ENCODE measurements around the gene ADAM12. TPM values are rescaled to one million over a fixed set of nuclear protein-coding genes. Genes with fewer than 3 reads are reported as not detected.

The ADAM12 gene
- total RNA-seq, 1 experiment from 2014 or later = not detected

GRCh38 chr10:126156012-126156411, 232.3 kb downstream of the ADAM12 start:
- CTCF ChIA-PET = no interaction called here
- no peak for DNase-seq
- Mint-ChIP-seq H3K36me3 (ENCODE audit: insufficient read depth, unreplicated experiment) (no peaks in the 10 kb centered on the region), H3K27me3 (ENCODE audit: unreplicated experiment) (peaks cover 57% of the 10 kb centered on the region), H3K27ac (ENCODE audit: unreplicated experiment) (no peak overlapping the region), H3K4me1 (ENCODE audit: low read depth, unreplicated experiment) (no peaks in the 10 kb centered on the region), H3K9me3 (ENCODE audit: low read depth, unreplicated experiment) (peaks cover 2% of the 10 kb centered on the region), H3K4me3 (ENCODE audit: low read depth, unreplicated experiment) (no peak overlapping the region)
- no TSS peak for BruUV-seq (replicated peaks)
- intact Hi-C loops (cut with micrococcal nuclease; ENCODE audit: unreplicated experiment) = no loop called here
- TF ChIP-seq CTCF (IDR thresholded peaks at IDR 0.05; ENCODE audit: unreplicated experiment) = no peak

- no TSS peak for BruUV-seq (replicated peaks)
- Mint-ChIP-seq H3K27ac (ENCODE audit: unreplicated experiment) (no peak overlapping the region), H3K27me3 (ENCODE audit: unreplicated experiment) (peaks cover 52% of the 10 kb centered on the region), H3K4me3 (ENCODE audit: low read depth, unreplicated experiment) (no peak overlapping the region), H3K36me3 (ENCODE audit: insufficient read depth, unreplicated experiment) (no peaks in the 10 kb centered on the region), H3K4me1 (ENCODE audit: low read depth, unreplicated experiment) (no peaks in the 10 kb centered on the region), H3K9me3 (ENCODE audit: low read depth, unreplicated experiment) (peaks cover 4% of the 10 kb centered on the region)
- intact Hi-C loops (cut with micrococcal nuclease; ENCODE audit: unreplicated experiment) = no loop called here
- CTCF ChIA-PET = no interaction called here
- no peak for DNase-seq
- TF ChIP-seq CTCF (IDR thresholded peaks at IDR 0.05; ENCODE audit: unreplicated experiment) = no peak
These were observed 232.7 kb downstream of the ADAM12 start for GRCh38 chr10:126155528-126155927.

GRCh38 chr10:126153711-126154628, 234.3 kb downstream of the ADAM12 start:
- H3K27ac Mint-ChIP-seq (ENCODE audit: unreplicated experiment) = no peak overlapping the region
- no peaks in the 10 kb centered on the region for H3K4me1 Mint-ChIP-seq (ENCODE audit: low read depth, unreplicated experiment)
- no peak overlapping the region for H3K4me3 Mint-ChIP-seq (ENCODE audit: low read depth, unreplicated experiment)
- no TSS peak for BruUV-seq (replicated peaks)
- no peak for DNase-seq
- peaks cover 36% of the 10 kb centered on the region for H3K27me3 Mint-ChIP-seq (ENCODE audit: unreplicated experiment)
- H3K9me3 Mint-ChIP-seq (ENCODE audit: low read depth, unreplicated experiment) = peaks cover 8% of the 10 kb centered on the region
- no peaks in the 10 kb centered on the region for H3K36me3 Mint-ChIP-seq (ENCODE audit: insufficient read depth, unreplicated experiment)
- intact Hi-C loops (cut with micrococcal nuclease; ENCODE audit: unreplicated experiment) = no loop called here
- CTCF ChIA-PET = no interaction called here
- no peak for TF ChIP-seq CTCF (IDR thresholded peaks at IDR 0.05; ENCODE audit: unreplicated experiment)

GRCh38 chr10:126147866-126148587, 240.2 kb downstream of the ADAM12 start:
- no peak for TF ChIP-seq CTCF (IDR thresholded peaks at IDR 0.05; ENCODE audit: unreplicated experiment)
- Mint-ChIP-seq H3K27ac (ENCODE audit: unreplicated experiment) (no peak overlapping the region), H3K9me3 (ENCODE audit: low read depth, unreplicated experiment) (peaks cover 8% of the 10 kb centered on the region), H3K4me3 (ENCODE audit: low read depth, unreplicated experiment) (no peak overlapping the region), H3K4me1 (ENCODE audit: low read depth, unreplicated experiment) (no peaks in the 10 kb centered on the region), H3K36me3 (ENCODE audit: insufficient read depth, unreplicated experiment) (no peaks in the 10 kb centered on the region), H3K27me3 (ENCODE audit: unreplicated experiment) (no peaks in the 10 kb centered on the region)
- intact Hi-C loops (cut with micrococcal nuclease; ENCODE audit: unreplicated experiment) = no loop called here
- BruUV-seq (replicated peaks) = no TSS peak
- CTCF ChIA-PET = no interaction called here
- DNase-seq = no peak

Data from Calu3 (cell line).